ENCODE results near the gene PODNL1. TPM values are rescaled to one million over a fixed set of nuclear protein-coding genes. Genes with fewer than 3 reads are reported as not detected.
"Not testable (repeated sequence)": the region's sequence is repeated elsewhere in the genome, so short reads cannot be mapped to it uniquely, and the experiment has no call there.

The PODNL1 gene
- total RNA-seq, 3 donors from 2014 or later = 0.08 to 0.30 TPM; not detected in 1

DNA sequence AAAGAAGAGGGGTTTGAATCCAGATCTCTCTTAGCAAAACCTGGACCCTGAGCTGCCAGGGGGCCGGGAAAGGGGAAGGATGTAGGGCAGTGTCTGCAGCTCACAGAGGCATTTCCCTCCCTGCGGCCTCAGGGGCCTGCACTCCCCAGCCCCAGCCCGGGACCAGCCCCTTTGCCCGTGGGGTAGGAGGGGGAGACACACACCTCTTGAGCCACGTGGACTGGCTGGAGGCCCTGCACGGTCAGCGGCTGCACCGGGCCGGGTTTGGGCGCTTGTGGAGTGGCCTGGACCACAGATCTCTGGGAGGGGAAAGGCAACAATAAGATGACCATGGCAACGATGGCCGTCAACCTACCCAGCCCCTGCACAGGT, 41.0 kb upstream of the PODNL1 start:
- DNase-seq (no peak), ATAC-seq (peak in 1 of 2 donors; percentile 10)
- Mint-ChIP-seq H3K4me1 (ENCODE audit: low read depth) (peaks cover 27% of the 10 kb centered on the region), H3K36me3 (ENCODE audit: insufficient read depth) (peaks cover 5% of the 10 kb centered on the region), H3K4me3 (no peak overlapping the region), H3K9me3 (no peaks in the 10 kb centered on the region), H3K27me3 (ENCODE audit: low read depth) (no peaks in the 10 kb centered on the region)

DNA sequence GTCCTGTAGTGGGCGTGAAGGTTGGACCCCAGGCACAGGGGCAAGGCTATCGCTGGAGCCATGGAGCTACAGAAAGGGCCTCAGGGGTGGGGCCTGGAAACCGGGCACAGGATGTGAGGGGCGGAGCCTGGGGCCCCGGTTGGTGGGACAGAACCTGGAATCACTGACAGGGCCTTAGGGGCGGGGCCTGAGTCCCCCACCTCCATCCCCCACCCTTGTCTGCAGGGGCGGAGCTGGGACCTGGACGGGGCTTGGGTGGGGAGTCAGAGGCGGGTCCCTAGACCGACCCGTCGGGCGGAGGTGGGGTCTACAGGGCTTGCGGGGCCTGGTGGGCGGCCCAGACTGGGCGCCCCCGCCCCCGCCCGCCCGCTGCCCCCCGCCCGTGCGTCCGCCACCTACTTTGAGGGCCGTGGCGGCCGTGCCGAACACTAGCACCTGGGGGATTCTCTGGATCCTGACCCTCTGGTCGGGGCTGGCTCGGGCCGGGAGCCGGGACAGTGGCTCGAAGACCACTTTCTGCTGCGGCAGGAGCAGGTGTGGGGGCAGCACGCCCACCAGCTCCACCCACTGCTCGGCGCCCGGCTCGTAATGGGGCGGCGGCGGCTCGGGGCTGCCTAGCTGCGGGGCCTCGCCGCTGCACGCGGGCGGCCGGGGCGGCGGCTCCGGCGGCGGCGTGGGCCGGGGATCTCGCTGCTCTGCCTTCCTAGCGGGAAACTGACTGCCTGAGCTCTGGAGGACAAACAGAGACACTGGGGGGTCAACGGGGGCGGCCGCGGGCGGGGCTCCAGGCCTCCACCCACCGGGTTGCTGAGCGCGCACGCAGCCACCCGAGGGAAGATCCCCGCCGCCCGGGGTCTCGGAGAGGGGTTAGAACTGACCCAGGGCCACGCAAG, 40.4 kb upstream of the PODNL1 start:
- peaks cover 5% of the 10 kb centered on the region for H3K36me3 Mint-ChIP-seq (ENCODE audit: insufficient read depth)
- peak; percentile 42 to 55 for ATAC-seq
- H3K27me3 Mint-ChIP-seq (ENCODE audit: low read depth) = no peaks in the 10 kb centered on the region
- no peak overlapping the region for H3K4me3 Mint-ChIP-seq
- H3K9me3 Mint-ChIP-seq = no peaks in the 10 kb centered on the region
- DNase-seq = no peak
- peaks cover 27% of the 10 kb centered on the region for H3K4me1 Mint-ChIP-seq (ENCODE audit: low read depth)

DNA sequence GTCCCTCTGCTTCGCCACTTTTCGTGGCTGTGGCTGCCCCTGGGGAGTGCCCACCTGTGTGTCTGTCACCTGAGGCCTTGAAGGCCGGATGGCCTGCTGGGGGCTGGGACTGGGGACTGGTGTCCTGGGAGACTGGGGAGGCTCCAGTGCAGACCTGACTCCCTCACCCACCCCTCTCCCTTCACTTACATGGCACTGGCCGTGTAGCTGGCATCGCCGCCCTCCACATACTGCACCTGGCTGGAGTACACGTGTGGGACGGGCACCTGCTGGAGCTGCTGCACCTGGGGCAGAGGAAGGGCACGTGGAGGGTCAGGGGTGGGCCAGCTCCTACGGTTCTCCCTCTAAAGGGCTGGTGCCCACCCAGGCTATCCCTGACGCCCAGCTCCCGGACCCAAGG, 39.6 kb upstream of the PODNL1 start:
- no peak for ATAC-seq
- Mint-ChIP-seq H3K4me3 (no peak overlapping the region), H3K27me3 (ENCODE audit: low read depth) (no peaks in the 10 kb centered on the region), H3K4me1 (ENCODE audit: low read depth) (peaks cover 22% of the 10 kb centered on the region), H3K9me3 (no peaks in the 10 kb centered on the region), H3K36me3 (ENCODE audit: insufficient read depth) (peaks cover 5% of the 10 kb centered on the region)
- no peak for DNase-seq

DNA sequence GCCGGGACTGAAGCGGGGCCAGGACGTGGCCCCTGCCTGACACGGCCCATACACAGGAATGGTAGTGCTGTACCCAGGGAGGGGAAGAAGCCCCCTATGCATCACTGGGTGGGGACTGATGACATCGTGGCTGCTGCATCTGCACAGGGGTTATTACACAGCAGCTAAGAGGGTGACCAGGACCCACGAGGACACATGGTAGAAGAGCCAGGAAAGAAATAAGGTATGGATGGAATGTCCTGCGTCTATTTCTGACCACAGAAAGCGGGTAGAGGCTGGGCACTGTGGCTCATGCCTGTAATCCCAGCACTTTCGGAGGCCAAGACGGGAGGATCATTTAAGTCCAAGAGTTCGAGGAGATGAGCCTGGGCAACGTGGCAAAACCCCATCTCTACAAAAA, 38.2 kb upstream of the PODNL1 start:
- DNase-seq (no peak), ATAC-seq (no peak)
- Mint-ChIP-seq H3K4me3 (no peak overlapping the region), H3K36me3 (ENCODE audit: insufficient read depth) (peaks cover 5% of the 10 kb centered on the region), H3K27me3 (ENCODE audit: low read depth) (no peaks in the 10 kb centered on the region), H3K9me3 (no peaks in the 10 kb centered on the region), H3K4me1 (ENCODE audit: low read depth) (peaks cover 15% of the 10 kb centered on the region)

DNA sequence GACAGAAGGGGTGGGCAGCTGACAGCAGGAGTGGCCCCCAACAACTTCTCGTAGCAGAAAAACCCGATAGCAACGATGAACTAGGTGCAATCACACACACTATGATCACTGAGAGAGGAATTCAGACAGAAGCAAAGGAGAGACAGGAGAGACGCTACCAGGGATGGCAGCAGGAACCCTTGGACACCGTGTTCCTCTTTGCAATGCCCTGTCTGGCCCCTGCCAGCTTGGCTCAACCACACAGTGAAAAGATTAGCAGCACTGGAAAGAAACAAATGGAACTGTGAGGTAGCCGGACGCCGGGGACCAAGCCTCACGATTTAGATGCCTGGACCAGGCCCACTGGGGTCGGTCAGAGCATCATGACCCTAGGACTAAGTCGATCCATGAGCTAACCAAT, 37.7 kb upstream of the PODNL1 start:
- DNase-seq (no peak), ATAC-seq (no peak)
- Mint-ChIP-seq H3K4me3 (no peak overlapping the region), H3K4me1 (ENCODE audit: low read depth) (peaks cover 11% of the 10 kb centered on the region), H3K27me3 (ENCODE audit: low read depth) (no peaks in the 10 kb centered on the region), H3K36me3 (ENCODE audit: insufficient read depth) (peaks cover 5% of the 10 kb centered on the region), H3K9me3 (no peaks in the 10 kb centered on the region)

DNA sequence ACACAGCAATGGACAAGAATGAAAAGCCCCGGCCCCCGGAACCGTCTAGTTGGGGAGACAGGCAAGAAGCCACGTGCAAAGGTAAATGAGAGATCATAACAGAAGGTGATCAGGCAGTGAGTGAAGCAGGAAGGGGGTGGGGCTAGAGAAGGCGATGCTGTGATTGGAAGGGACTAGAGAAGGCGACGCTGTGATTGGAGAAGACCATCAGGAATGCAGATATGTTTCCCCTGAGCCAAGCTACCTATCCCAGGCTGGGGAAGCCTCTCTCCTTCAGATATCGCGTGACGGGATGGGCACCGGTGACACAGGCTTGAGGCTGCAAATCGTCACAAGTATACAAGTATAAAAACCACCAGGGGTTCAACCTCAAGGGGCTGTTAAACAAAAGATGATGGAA, 35.9 kb upstream of the PODNL1 start:
- DNase-seq (peak; percentile 38), ATAC-seq (peak; percentile 69 to 77)
- Mint-ChIP-seq H3K4me1 (ENCODE audit: low read depth) (peaks cover 8% of the 10 kb centered on the region), H3K4me3 (no peak overlapping the region), H3K9me3 (no peaks in the 10 kb centered on the region), H3K36me3 (ENCODE audit: insufficient read depth) (peaks cover 7% of the 10 kb centered on the region), H3K27me3 (ENCODE audit: low read depth) (no peaks in the 10 kb centered on the region)

DNA sequence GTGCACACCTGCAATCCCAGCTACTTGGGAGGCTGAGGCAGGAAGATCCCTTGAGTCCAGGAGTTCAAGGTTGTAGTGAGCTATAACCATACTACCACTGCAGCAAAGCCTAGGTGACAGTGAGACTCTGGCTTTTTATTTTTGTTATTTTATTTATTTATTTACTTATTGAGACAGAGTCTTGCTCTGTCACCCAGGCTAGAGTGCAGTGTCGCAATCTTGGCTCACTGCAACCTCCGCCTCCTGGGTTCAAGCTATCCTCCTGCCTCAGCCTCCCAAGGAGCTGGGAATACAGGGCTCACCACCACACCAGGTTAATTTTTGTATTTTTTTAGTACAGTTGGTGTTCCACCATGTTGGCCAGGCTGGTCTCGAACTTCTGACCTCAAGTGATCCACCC, 35.3 kb upstream of the PODNL1 start:
- H3K4me1 Mint-ChIP-seq (ENCODE audit: low read depth); H3K9me3 Mint-ChIP-seq; H3K36me3 Mint-ChIP-seq (ENCODE audit: insufficient read depth); H3K27me3 Mint-ChIP-seq (ENCODE audit: low read depth); H3K4me3 Mint-ChIP-seq; ATAC-seq; DNase-seq: not testable (repeated sequence)

DNA sequence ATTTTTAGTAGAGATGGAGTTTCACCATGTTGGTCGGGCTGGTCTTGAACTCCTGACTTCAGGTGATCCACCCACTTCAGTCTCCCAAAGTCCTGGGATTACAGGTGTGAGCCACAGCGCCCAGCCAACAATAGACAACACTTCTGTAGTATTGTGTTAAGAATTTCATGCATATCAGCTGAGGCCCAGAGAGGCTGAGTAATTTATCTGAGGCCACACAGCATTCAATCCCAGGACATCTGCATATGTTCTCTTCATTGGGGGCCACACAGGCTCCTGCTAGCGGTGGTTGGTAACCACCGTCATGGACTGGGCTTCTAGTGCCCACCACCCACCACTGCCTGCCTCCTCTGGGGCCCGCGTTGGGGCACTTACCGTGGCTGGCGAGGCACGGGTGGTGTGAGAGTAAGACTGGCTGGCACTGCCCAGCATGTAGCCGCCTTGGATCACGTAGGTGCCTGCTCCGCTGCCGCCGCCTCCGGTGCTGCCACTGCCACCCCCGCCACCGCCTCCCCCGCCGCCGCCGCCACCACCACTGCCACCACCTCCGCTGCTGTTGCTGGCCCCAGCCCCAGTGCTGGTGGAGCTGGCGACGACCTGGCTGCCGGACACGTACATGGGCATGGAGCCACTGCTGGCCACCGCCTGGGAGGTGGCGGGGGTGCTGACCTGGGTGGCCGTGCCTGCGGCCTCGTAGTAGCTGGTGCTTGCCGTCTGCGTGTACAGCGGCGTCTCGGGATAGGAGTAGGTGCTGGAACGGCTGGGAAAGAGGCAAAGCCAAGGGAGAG, 34.3 kb upstream of the PODNL1 start:
- ATAC-seq (no peak), DNase-seq (no peak)
- Mint-ChIP-seq H3K4me3 (no peak overlapping the region), H3K4me1 (ENCODE audit: low read depth) (peaks cover 8% of the 10 kb centered on the region), H3K27me3 (ENCODE audit: low read depth) (no peaks in the 10 kb centered on the region), H3K36me3 (ENCODE audit: insufficient read depth) (peaks cover 9% of the 10 kb centered on the region), H3K9me3 (no peaks in the 10 kb centered on the region)

DNA sequence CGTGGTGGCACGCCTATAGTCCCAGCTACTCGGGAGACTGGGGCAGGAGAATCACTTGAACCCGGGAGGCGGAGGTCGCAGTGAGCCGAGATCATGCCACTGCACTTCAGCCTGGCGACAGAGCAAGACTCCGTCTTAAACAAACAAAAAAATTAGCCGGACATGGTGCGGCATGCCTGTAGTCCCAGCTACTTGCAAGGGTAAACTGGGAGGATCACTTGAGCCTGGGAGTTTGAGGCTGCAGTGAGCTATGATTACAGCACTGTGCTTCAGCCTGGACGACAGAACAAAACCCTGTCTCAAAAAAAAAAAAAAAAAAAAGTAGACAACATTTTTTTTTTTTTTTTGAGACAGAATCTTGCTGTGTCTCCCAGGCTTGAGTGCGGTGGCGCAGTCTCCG, 33.7 kb upstream of the PODNL1 start:
- H3K9me3 Mint-ChIP-seq; H3K4me3 Mint-ChIP-seq; ATAC-seq; DNase-seq; H3K4me1 Mint-ChIP-seq (ENCODE audit: low read depth); H3K27me3 Mint-ChIP-seq (ENCODE audit: low read depth): not testable (repeated sequence)
- H3K36me3 Mint-ChIP-seq (ENCODE audit: insufficient read depth) = peaks cover 11% of the 10 kb centered on the region

DNA sequence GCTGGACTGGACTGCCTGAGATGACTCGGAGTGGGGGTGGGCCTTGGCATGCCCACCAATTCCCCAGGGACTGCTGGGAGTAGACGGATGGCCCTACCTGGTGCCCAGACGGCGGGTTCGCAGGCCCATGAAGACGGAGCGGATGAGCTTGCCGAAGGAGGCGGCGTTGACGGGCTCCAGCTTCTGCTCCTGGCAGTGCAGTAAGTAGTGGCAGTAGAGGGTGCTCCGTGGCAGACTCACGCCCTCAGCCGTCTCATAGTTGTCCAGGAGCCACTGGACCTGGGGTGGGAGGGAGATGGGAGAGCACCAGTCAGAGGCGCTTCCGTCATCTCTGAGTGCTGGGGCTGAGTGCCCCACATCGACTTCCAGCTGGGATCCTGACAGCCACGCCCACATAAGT, 31.7 kb upstream of the PODNL1 start:
- ATAC-seq = no peak
- H3K9me3 Mint-ChIP-seq = no peaks in the 10 kb centered on the region
- no peak for DNase-seq
- peaks cover 8% of the 10 kb centered on the region for H3K4me1 Mint-ChIP-seq (ENCODE audit: low read depth)
- peaks cover 8% of the 10 kb centered on the region for H3K36me3 Mint-ChIP-seq (ENCODE audit: insufficient read depth)
- no peak overlapping the region for H3K4me3 Mint-ChIP-seq
- no peaks in the 10 kb centered on the region for H3K27me3 Mint-ChIP-seq (ENCODE audit: low read depth)

DNA sequence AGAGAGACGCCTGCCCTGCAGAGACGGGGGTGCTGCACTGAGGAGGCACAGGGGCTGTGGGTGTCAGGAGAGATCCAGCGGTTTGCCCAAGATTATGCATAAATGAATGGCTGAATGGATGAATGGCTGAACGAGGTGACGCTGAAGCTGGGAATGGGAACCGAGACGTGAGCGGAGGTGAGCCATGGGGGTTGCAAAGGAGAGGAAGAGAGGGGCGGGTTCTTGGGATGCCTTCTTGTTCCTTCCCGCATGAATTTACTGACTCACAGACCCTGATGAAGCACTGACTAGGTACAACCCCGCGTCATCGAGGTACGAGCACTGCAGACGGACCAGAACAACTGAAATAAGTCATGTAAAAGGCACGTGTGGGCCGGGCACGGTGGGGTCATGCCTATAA, 30.8 kb upstream of the PODNL1 start:
- Mint-ChIP-seq H3K27me3 (ENCODE audit: low read depth) (no peaks in the 10 kb centered on the region), H3K4me1 (ENCODE audit: low read depth) (peaks cover 2% of the 10 kb centered on the region), H3K9me3 (no peaks in the 10 kb centered on the region), H3K36me3 (ENCODE audit: insufficient read depth) (peaks cover 8% of the 10 kb centered on the region), H3K4me3 (no peak overlapping the region)
- ATAC-seq (no peak), DNase-seq (no peak)

DNA sequence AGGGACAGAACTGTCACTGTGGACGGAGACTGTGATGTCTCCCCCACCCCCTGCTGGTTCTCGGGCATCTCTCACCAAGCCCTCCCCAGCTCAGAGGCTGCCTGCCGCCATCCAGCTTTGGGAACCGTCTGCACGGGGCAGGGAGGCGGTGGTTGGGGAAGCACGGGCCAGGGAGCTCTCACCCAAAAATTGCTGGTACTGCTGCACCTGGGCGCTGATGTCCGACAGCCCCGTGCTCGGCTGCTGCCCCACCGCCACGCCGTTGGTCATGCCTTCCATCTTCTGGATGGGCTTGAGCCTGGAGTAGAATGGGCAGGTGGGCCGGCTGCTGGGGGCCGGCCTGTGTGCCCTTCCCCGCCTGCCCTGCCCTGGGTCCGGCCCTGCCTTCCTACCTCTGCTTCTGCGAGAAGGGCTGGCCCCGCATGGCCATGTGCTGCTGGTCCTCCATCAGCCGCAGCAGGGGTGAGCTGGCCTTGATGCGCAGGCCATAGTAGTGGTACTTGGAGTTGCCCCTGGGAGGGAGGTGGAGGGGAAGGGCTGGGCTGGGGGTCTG, 30.2 kb upstream of the PODNL1 start:
- ATAC-seq = no peak
- Mint-ChIP-seq H3K9me3 (no peaks in the 10 kb centered on the region), H3K4me3 (no peak overlapping the region), H3K36me3 (ENCODE audit: insufficient read depth) (peaks cover 8% of the 10 kb centered on the region), H3K4me1 (ENCODE audit: low read depth) (no peaks in the 10 kb centered on the region), H3K27me3 (ENCODE audit: low read depth) (no peaks in the 10 kb centered on the region)
- no peak for DNase-seq

DNA sequence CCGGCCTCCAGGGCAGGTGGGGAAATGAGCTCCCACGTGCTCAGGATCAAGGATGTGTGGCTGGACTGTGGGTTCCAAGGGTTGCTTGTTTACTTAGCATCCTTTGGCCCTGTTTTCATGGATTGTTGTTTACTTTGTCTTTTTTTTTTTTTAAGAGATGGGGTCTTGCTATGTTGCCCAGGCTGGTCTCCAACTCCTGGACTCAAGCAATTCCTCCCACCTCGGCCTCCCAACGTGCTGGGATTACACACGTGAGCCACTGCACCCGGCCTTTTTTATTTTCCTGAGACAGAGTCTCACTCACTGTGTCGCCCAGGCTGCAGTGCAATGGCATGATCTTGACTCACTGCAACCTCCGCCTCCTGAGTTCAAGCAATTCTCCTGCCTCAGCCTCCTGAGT, 29.0 kb upstream of the PODNL1 start:
- not testable (repeated sequence) for H3K9me3 Mint-ChIP-seq; H3K36me3 Mint-ChIP-seq (ENCODE audit: insufficient read depth); H3K4me3 Mint-ChIP-seq; H3K27me3 Mint-ChIP-seq (ENCODE audit: low read depth); ATAC-seq; H3K4me1 Mint-ChIP-seq (ENCODE audit: low read depth); DNase-seq

DNA sequence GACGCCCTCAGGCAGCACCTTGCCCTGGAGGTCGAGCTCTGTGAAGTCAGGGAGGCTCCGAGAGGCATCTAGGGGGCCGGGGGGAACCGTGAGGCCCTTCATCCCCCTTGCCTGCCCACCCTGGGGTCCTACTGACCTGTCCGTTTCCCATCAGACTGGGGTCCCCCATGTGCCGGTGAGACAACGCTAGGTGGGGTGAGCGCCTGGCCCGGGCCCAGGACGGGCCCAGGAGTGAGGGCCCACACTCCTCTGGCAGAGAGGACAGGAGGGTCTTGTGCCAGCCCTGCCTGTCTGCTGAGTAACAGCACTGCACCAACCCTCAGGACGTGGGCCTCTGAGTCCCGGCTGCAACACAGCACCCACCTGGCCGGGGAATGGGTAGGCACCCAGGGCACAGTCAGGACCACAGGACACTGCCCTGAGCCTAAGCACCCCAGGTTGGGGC, 28.5 kb upstream of the PODNL1 start:
- Mint-ChIP-seq H3K4me1 (ENCODE audit: low read depth) (no peaks in the 10 kb centered on the region), H3K36me3 (ENCODE audit: insufficient read depth) (peaks cover 9% of the 10 kb centered on the region), H3K4me3 (no peak overlapping the region), H3K9me3 (no peaks in the 10 kb centered on the region), H3K27me3 (ENCODE audit: low read depth) (no peaks in the 10 kb centered on the region)
- no peak for ATAC-seq
- no peak for DNase-seq
